Measurements from ENCODE around the gene TREML1.

The TREML1 gene

GRCh38 chr6:41153992-41154625, at the start of gene TREML1:
Gene TREML1 (minus strand): TSS chr6:41154347. CDS start chr6:41154288, 59 bp downstream.
- TF ChIP-seq CTCF (conservative IDR thresholded peaks at IDR 0.05) (no peak), ZFX (IDR thresholded peaks at IDR 0.05) (no peak)
- H3K27ac ChIP-seq: no peak within 1 kb of the TSS

GRCh38 chr6:41201764-41202173, 47.6 kb upstream of the TREML1 start:
- TF ChIP-seq CTCF (conservative IDR thresholded peaks at IDR 0.05): no peak
- TF ChIP-seq ZFX (IDR thresholded peaks at IDR 0.05): no peak
- no peak overlapping the region for H3K27ac ChIP-seq

GRCh38 chr6:41200901-41201763, 47.0 kb upstream of the TREML1 start, which contains the start of gene TREML2:
Gene TREML2 (minus strand): TSS chr6:41201149. CDS start chr6:41201008, 141 bp downstream.
- TF ChIP-seq ZFX (IDR thresholded peaks at IDR 0.05) (no peak), CTCF (conservative IDR thresholded peaks at IDR 0.05) (no peak)
- no peak within 1 kb of the TSS for H3K27ac ChIP-seq

DNA sequence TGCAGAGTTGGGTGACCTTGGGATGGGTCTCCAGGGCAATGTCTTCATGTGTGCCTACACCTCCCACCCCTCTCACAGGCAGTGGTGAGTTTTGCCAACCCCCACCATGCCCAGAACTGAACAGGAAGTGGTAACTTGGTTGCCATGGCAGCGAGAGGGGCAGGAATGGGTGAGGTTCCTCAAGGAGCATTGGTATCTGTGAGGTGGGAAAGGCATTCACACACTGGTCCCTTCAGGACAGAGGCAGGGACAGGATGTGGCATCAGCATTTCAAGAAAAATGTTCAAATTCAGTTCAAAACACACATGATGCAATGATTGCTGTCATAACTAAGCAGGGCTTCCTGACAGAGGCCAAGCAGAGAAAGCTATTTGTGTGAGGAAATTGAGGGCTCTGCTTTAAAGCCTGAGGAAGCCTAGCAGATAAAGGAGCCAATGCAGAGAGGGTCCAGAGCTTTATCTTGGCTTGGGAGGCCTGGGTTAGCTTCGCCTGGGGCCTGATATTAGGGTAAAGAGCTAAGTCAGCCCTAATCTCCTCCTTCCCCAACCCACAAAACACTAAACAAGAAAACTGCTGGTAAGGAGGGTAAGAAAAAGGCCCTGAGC, 46.3 kb upstream of the TREML1 start:
- TF ChIP-seq ZFX (IDR thresholded peaks at IDR 0.05): no peak
- TF ChIP-seq CTCF (conservative IDR thresholded peaks at IDR 0.05): no peak
- H3K27ac ChIP-seq: no peak overlapping the region

GRCh38 chr6:41199552-41200246, 45.6 kb upstream of the TREML1 start:
- TF ChIP-seq CTCF (conservative IDR thresholded peaks at IDR 0.05) (no peak), ZFX (IDR thresholded peaks at IDR 0.05) (no peak)
- H3K27ac ChIP-seq: no peak overlapping the region

GRCh38 chr6:41197234-41197633, 43.1 kb upstream of the TREML1 start:
- H3K27ac ChIP-seq: no peak overlapping the region
- TF ChIP-seq CTCF (conservative IDR thresholded peaks at IDR 0.05): no peak
- TF ChIP-seq ZFX (IDR thresholded peaks at IDR 0.05): no peak
